Stimulated activated memory B cell treated with anti-CD40 and anti-IgM and Interleukin-4, amounts not matched to agents 10 μg/mL and 1 μg/mL and 100 μg/mL, for 72 hours (primary cell): ENCODE results near the gene SDR42E1.
"Not testable (repeated sequence)": the region's sequence is repeated elsewhere in the genome, so short reads cannot be mapped to it uniquely, and the experiment has no call there.

Experiments
- ATAC-seq: fragments of 150-1000 bp; cut with Tn5 transposase; 2 replicates; pipeline ENCODE4 v1.10.0; 2021
- H3K27ac Mint-ChIP-seq: one replicate; pipeline ENCODE4 v1.8.0; 2022; ENCODE audit warnings: mild to moderate bottlenecking, mixed read lengths
- H3K27me3 Mint-ChIP-seq: one replicate; pipeline ENCODE4 v1.8.0; 2022; ENCODE audit warnings: mixed read lengths
- H3K36me3 Mint-ChIP-seq: one replicate; pipeline ENCODE4 v1.8.0; 2022; ENCODE audit warnings: mixed read lengths
- H3K4me1 Mint-ChIP-seq: one replicate; pipeline ENCODE4 v1.8.0; 2022; ENCODE audit warnings: mixed read lengths
- H3K4me3 Mint-ChIP-seq: one replicate; pipeline ENCODE4 v1.8.0; 2022; ENCODE audit warnings: mild to moderate bottlenecking, moderate library complexity, mixed read lengths
- H3K9me3 Mint-ChIP-seq: one replicate; pipeline ENCODE4 v1.8.0; 2022; ENCODE audit warnings: mixed read lengths

SDR42E1 gene

GRCh38 chr16:82020051-82020450 lies 8.8 kb upstream of the SDR42E1 start:
- Mint-ChIP-seq H3K9me3 (no peaks in the 10 kb centered on the region), H3K4me3 (no peak overlapping the region), H3K4me1 (no peaks in the 10 kb centered on the region), H3K36me3 (no peaks in the 10 kb centered on the region), H3K27me3 (peaks cover 48% of the 10 kb centered on the region), H3K27ac (no peak overlapping the region)
- no peak for ATAC-seq

DNA sequence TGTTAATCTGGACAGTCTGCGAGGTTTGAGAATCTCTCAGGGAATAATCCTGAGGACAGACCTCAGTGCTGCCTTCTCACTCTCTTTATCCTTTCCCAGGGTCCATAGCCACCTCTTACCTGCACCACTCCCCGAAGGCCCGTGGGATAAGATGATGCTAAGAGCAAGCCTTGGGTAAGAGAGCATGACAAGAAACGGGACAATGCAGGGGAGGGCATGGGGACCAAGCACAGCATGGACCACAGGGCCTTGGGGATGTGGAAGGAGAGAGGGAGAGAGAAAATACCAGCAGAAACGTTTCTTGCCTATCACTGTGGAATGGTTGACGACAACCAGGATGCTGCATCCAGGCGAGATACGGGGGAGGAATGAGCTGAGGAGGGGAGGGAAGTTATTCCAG lies 8.3 kb upstream of the SDR42E1 start:
- H3K4me1 Mint-ChIP-seq, result no peaks in the 10 kb centered on the region

DNA sequence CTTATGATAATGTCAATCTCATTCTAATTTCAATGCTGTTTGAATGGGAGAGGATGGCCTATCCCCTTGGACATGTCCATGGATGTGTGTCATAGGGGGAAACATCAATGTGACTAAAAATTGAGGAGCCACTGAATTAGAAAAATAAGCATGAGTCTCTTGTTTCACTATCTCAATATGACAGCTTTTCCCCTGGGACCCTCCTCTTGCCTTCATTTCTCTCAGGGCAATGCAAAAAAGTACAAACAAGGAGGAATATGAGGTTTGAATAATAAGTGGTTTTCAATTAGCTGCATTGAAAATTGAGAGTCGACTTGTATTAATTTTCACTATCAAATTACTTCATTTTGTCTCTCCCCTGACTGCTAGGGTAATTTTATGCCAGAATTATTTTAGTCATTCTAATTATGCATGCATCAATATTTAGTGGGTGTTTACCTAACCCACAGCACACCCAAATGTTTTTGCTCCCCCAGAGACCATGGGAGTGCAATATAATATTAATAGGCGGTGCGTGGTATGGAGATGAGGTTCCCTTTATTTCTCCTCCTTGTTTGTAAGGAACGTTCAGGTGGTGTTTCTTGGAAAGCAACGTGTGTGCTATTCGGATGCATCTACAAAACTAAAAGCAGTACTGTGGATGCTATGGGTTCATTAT lies 6.8 kb upstream of the SDR42E1 start:
- Mint-ChIP-seq H3K4me1 (no peaks in the 10 kb centered on the region), H3K9me3 (no peaks in the 10 kb centered on the region), H3K27me3 (peaks cover 31% of the 10 kb centered on the region), H3K36me3 (no peaks in the 10 kb centered on the region), H3K4me3 (no peak overlapping the region), H3K27ac (no peak overlapping the region)
- ATAC-seq, result no peak

More for the DNA sequence above, 8.3 kb upstream of the SDR42E1 start:
- Mint-ChIP-seq H3K27me3 (peaks cover 46% of the 10 kb centered on the region), H3K27ac (no peak overlapping the region), H3K36me3 (no peaks in the 10 kb centered on the region), H3K9me3 (no peaks in the 10 kb centered on the region), H3K4me3 (no peak overlapping the region)
- ATAC-seq, result no peak

- no peaks in the 10 kb centered on the region for H3K9me3 Mint-ChIP-seq
- no peaks in the 10 kb centered on the region for H3K4me1 Mint-ChIP-seq
- ATAC-seq, result no peak
- no peaks in the 10 kb centered on the region for H3K36me3 Mint-ChIP-seq
- H3K27ac Mint-ChIP-seq, result no peak overlapping the region
- H3K4me3 Mint-ChIP-seq, result no peak overlapping the region
- H3K27me3 Mint-ChIP-seq, result peaks cover 31% of the 10 kb centered on the region
These were observed 5.7 kb upstream of the SDR42E1 start for GRCh38 chr16:82016964-82017363.

DNA sequence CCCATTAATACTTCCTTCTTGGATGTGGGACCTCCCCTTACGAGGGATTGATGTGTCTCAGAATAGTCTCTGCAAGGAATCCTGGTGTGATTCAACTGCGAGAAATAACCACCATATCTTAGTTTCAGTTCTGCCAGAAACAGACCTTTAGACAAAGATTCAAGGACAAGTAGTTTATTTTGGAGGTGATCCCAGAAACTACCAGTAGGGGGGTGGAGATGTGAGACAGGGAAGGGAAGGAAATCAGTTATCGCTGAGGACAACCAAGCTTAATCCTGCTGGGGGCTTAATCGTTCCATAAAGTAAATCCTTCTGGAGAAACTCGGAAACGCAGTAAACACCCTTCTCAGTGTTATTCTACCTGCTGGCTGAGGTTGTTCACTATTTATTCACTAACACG lies 5.0 kb upstream of the SDR42E1 start:
- ATAC-seq, result no peak
- H3K27ac Mint-ChIP-seq, result no peak overlapping the region
- H3K4me3 Mint-ChIP-seq, result no peak overlapping the region
- peaks cover 28% of the 10 kb centered on the region for H3K27me3 Mint-ChIP-seq
- peaks cover 7% of the 10 kb centered on the region for H3K4me1 Mint-ChIP-seq
- no peaks in the 10 kb centered on the region for H3K36me3 Mint-ChIP-seq
- no peaks in the 10 kb centered on the region for H3K9me3 Mint-ChIP-seq

DNA sequence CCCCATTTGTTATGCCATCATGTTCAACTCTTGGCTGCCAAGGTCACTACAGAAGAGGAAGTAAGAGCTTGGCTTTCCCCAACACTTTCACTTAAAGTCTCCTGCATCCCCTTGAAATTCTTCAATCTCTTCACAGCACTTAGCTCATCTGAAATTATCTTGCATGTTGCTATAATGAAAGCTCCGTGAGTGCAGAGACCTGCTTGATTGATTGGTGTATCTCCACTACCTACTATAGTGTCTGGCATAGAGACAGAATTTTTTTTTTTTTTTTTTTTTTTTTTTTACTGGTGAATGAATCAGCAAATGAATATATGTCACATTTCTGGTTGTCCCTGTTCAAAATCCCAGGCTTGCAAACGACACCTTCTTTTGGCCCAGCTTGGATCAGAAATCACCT lies 1.9 kb upstream of the SDR42E1 start:
- Mint-ChIP-seq H3K9me3 (peaks cover 4% of the 10 kb centered on the region), H3K36me3 (peaks cover 17% of the 10 kb centered on the region), H3K27me3 (peaks cover 2% of the 10 kb centered on the region), H3K27ac (no peak overlapping the region), H3K4me3 (no peak overlapping the region), H3K4me1 (peaks cover 17% of the 10 kb centered on the region)
- peak; percentile 53 for ATAC-seq

GRCh38 chr16:82010649-82011048 lies 621 bp downstream of the SDR42E1 start:
- H3K27me3 Mint-ChIP-seq, result no peaks in the 10 kb centered on the region
- H3K4me3 Mint-ChIP-seq, result peak overlapping the region; percentile 82
- peak overlapping the region; percentile 78 for H3K27ac Mint-ChIP-seq

GRCh38 chr16:82009789-82010188 lies 1.5 kb downstream of the SDR42E1 start:
- H3K9me3 Mint-ChIP-seq, H3K27me3 Mint-ChIP-seq, H3K4me3 Mint-ChIP-seq, ATAC-seq, H3K27ac Mint-ChIP-seq: not testable (repeated sequence)
- peaks cover 17% of the 10 kb centered on the region for H3K4me1 Mint-ChIP-seq
- peaks cover 44% of the 10 kb centered on the region for H3K36me3 Mint-ChIP-seq

More at GRCh38 chr16:82010649-82011048, 621 bp downstream of the SDR42E1 start:
- peaks cover 17% of the 10 kb centered on the region for H3K4me1 Mint-ChIP-seq
- peaks cover 6% of the 10 kb centered on the region for H3K9me3 Mint-ChIP-seq
- ATAC-seq, result no peak
- H3K36me3 Mint-ChIP-seq, result peaks cover 36% of the 10 kb centered on the region

DNA sequence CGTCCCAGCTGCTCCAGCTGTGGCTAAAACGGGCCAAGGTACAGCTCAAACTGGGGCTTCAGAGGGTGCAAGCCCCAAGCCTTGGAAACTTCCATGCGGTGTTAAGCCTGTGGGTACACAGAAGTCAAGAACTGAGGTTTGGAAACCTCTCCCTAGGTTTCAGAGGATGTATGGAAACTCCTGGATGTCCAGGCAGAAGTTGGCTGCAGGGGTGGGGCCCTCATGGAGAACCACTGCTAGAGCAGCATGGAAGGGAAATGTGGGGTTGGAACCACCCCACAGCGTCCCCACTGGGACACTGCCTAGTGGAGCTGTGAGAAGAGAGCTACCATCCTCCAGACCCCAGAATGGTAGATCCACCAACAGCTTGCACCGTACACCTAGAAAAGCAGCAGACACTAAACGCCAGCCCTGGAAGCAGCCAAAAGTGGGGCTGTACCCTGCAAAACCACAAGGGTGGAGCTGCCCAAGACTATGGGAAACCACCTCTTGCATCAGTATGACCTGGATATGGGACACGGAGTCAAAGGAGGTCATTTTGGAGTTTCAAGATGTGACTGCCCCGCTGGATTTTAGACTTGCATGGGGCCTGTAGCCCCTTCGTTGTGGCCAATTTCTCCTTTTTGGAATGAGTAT lies 2.2 kb downstream of the SDR42E1 start:
- Mint-ChIP-seq H3K27me3 (no peaks in the 10 kb centered on the region), H3K4me3 (no peak overlapping the region), H3K4me1 (peaks cover 17% of the 10 kb centered on the region), H3K36me3 (peaks cover 51% of the 10 kb centered on the region), H3K27ac (no peak overlapping the region), H3K9me3 (peaks cover 6% of the 10 kb centered on the region)
- ATAC-seq, result no peak

DNA sequence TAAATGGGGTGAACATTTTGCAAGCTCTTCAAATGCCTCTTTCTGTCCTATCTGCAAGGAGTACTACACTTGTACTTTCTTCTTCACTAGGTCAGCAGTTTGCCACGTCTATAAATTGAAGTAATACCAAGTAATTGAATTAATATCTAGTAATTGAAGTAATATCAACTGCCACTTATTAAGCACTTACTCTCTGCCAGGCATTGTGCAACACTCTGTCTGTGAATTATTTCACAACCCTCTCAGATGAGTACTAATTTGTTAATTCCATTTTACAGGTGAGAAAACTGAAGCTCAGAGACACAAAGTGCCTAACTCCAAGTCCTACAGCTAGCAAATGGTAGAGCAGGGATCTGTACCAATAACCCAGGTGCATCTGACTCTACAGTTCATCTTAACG lies 4.1 kb downstream of the SDR42E1 start:
- H3K36me3 Mint-ChIP-seq, result peaks cover 56% of the 10 kb centered on the region
- no peaks in the 10 kb centered on the region for H3K27me3 Mint-ChIP-seq
- H3K4me3 Mint-ChIP-seq, result no peak overlapping the region

DNA sequence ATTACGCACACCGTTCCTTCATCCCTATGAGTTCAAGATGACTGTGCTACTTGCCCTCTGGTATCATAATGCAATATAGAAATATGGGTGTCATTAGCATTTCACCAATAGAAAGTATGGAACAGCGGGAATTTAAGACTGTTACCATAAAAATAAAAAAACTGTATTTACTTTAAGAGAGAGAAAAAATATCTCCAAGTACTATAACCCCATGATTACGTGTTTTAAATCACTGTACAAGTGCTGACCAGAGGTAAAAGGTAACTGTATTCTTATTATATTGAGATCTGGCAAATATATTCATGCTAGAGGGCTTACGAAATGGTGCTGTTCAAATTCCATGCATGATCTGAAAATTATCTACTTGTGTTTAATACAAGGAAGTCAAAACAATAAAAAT lies 5.2 kb downstream of the SDR42E1 start:
- ATAC-seq, result no peak
- H3K4me3 Mint-ChIP-seq, result no peak overlapping the region
- peaks cover 6% of the 10 kb centered on the region for H3K9me3 Mint-ChIP-seq
- no peak overlapping the region for H3K27ac Mint-ChIP-seq
- H3K27me3 Mint-ChIP-seq, result no peaks in the 10 kb centered on the region
- H3K4me1 Mint-ChIP-seq, result peaks cover 9% of the 10 kb centered on the region
- peaks cover 67% of the 10 kb centered on the region for H3K36me3 Mint-ChIP-seq

More for the DNA sequence above, 4.1 kb downstream of the SDR42E1 start:
- no peak for ATAC-seq
- no peak overlapping the region for H3K27ac Mint-ChIP-seq
- H3K4me1 Mint-ChIP-seq, result peaks cover 17% of the 10 kb centered on the region
- H3K9me3 Mint-ChIP-seq, result peaks cover 6% of the 10 kb centered on the region

DNA sequence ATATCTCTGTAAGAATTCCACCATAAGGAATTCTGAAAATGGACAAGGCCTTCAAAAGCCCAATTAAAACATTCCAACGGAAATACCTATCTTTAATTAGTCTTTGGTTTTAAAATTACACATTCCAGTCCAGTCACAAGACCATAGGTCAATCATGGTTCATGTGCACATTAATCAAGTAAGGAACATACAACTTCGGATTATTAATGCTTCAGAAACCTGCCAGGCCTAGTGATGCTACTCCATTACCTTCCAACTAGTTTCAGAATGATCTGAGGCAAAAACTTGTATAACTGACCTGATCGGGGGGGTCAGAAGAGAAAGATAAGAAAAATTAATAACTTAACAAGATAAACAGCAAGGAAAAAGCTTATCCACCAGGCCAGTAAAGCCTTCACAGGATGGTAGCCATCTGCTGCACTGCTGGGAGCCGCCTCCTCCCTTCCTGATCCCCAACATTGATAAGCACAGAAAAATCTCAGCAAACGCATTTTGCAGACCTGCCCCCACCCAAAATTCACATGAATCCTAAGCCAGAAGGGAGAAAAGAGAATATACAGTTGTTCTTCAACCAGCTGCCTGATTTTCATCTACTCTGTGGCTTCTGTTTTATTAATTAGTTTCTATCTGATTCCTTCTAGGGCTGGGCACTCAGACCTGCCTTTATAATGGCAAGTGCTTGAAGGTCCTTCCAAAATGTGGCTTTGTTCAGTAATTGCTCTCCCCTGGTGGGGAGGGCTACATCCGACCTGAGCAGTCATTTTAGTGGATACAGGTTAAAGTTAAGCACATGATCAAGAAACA lies 6.0 kb downstream of the SDR42E1 start:
- H3K9me3 Mint-ChIP-seq, result peaks cover 6% of the 10 kb centered on the region
- H3K4me3 Mint-ChIP-seq, result no peak overlapping the region
- ATAC-seq, result no peak
- peaks cover under 1% of the 10 kb centered on the region for H3K4me1 Mint-ChIP-seq
- peaks cover 67% of the 10 kb centered on the region for H3K36me3 Mint-ChIP-seq
- no peak overlapping the region for H3K27ac Mint-ChIP-seq
- H3K27me3 Mint-ChIP-seq, result no peaks in the 10 kb centered on the region

- H3K36me3 Mint-ChIP-seq, result peaks cover 71% of the 10 kb centered on the region
- peaks cover 6% of the 10 kb centered on the region for H3K9me3 Mint-ChIP-seq
- H3K4me3 Mint-ChIP-seq, result no peak overlapping the region
- no peaks in the 10 kb centered on the region for H3K4me1 Mint-ChIP-seq
- H3K27me3 Mint-ChIP-seq, result no peaks in the 10 kb centered on the region
- H3K27ac Mint-ChIP-seq, result no peak overlapping the region
- ATAC-seq, result no peak
These were observed 6.7 kb downstream of the SDR42E1 start for GRCh38 chr16:82004601-82005000.

- Mint-ChIP-seq H3K4me3 (no peak overlapping the region), H3K27ac (no peak overlapping the region), H3K36me3 (peaks cover 64% of the 10 kb centered on the region), H3K9me3 (no peaks in the 10 kb centered on the region), H3K4me1 (no peaks in the 10 kb centered on the region), H3K27me3 (no peaks in the 10 kb centered on the region)
- ATAC-seq, result no peak
These were observed 8.4 kb downstream of the SDR42E1 start for GRCh38 chr16:82002831-82003230.

DNA sequence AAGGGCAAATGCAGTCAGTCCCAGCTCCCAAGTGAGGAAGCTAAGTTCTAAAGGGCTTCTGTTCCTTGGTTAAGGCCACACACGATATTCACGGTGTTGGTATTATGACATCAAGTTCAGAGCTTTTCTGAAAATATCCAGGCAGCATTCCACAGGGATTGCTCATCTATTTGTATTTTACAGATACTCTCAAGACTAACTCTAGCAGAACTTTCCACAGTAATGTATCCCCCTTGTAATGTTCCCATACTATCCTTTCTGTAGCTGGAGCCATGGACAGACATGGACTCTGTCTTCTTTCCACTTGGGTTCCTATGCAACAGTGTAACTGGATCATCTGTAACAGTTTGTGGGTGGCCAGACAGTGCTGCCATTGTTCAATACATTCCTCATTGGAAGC lies 13.5 kb downstream of the SDR42E1 start:
- ATAC-seq, result no peak
- H3K4me3 Mint-ChIP-seq, result no peak overlapping the region
- H3K4me1 Mint-ChIP-seq, result no peaks in the 10 kb centered on the region
- H3K36me3 Mint-ChIP-seq, result peaks cover 41% of the 10 kb centered on the region
- no peaks in the 10 kb centered on the region for H3K27me3 Mint-ChIP-seq
- H3K9me3 Mint-ChIP-seq, result no peaks in the 10 kb centered on the region
- no peak overlapping the region for H3K27ac Mint-ChIP-seq
